Stimulated activated CD4-positive, alpha-beta T cell treated with anti-CD3 and anti-CD28 coated beads, TNF-alpha, amount 100 ng/mL, for 1 hour (primary cell): ENCODE data around the gene MPV17L2.

Experiments used
- DNase-seq, 3 donors: peaks; one replicate each; pipeline ENCODE4 v3.0.0-alpha.2; 2020; ENCODE audit warnings: low read depth in 3 of 3, low spot score in 1 of 3

Gene MPV17L2

DNA sequence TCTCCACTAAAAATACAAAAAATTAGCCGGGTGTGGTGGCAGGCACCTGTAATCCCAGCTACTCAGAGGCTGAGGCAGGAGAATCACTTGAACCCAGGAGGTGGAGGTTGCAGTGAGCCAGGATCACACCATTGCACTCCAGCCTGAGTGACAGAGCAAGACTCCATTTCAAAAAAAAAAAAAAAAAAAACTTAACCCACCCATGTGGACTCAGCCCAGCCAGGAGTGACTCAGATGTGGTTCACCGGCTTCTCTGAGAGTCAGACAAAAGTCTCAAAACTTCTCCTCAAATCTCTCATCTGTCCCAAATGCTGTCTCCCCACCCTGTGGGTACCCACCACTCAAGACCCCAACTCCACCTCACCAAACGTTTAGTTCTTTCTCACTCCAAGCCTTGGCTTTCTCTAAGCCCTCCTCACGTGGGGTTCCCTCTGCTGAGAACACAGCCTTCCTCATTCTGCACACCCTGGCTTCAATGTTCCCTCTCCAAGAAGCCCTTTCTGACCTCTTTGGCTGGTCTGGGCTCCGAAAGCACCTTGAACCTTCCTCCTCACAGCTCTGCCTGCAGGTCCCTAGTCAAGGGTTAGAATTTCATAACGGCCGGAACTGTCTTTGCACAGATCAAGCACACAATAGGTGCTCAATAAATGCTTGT, 21.9 kb downstream of the MPV17L2 start:
- DNase-seq = no peak

DNA sequence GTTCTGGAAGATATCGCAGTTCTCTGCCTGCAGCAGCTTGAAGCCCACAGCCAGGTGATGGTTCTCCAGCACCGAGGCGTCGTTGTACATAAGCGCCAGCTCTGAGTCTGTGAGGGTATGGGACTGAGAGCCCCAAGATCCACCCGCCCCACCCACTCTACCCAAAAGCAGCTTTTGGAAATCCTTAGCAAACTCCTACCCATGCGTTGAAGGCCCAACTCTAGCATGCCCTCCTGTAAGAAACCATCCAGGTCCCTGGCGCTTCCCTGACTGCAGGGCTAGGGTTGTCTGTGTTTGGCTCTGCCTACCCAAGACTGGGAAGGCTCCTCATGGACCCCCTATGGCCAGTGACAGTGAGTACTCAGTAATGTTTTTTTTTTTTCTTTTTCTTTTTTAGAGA, 23.8 kb downstream of the MPV17L2 start:
- no peak for DNase-seq

DNA sequence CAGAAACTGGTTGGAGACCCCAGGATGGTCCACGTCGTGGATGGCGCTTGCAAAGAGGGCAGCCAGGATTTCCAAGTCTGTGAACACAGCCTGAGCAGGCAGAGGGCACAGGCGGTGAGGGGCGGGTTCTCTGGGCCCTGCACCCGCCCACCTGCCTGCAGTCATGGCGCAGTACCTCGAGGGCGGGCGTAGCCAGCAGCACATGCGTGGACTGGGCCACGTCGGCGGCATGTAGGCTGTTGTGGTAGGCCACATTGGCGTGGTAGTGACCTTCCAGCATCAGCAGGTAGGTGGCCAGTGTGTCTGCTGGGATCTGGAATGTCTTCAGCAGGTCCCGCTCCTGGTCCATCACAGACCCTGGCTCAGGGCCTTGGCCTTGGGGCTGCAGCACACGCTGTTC, 25.1 kb downstream of the MPV17L2 start:
- no peak for DNase-seq

GRCh38 chr19:18218600-18218999, 25.6 kb downstream of the MPV17L2 start:
- DNase-seq = no peak

- no peak for DNase-seq
Observed at GRCh38 chr19:18219911-18220631, 27.1 kb downstream of the MPV17L2 start.

GRCh38 chr19:18220632-18221275, 27.7 kb downstream of the MPV17L2 start:
- no peak for DNase-seq

DNA sequence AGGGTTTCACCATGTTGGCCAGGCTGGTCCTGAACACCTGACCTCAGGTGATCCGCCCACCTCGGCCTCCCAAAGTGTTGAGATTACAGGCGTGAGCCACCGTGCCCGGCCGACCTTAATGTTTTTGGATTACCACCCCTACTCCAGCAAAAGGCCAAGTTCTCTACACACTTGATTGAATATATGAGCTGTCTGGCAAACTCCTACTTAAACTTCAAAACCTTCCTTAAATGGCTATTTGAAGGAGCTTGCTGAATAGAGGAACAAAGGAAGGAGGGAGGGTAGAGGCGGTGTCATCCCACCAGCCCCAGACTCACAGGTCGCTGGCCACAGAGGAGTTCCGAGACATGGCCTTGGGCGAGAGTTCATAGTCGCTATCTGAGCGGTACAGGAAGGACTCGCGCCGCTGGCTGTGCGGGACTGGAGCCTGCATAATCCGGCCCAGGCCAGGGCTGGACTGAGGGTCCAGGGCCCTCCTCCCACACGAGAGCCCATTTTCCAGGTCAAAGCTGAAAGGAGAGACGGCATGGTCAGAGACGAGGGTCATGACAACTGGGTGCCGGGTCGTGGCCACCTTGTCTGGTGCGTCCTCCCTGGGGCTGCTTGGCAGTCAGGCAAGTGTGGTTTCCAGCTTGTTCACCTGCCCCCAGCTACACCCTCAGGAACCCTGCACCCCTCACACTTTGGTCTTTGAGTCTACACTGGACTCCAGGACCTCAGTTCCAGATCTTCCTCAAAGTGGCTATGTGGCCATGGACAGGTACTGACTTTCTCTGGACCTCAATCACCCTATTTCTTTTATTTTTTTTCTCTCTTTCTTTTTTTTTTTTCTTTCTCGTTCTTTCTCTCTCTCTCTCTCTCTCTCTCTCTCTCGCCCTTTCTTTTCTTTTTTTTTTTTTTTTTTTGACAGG, 29.1 kb downstream of the MPV17L2 start:
- DNase-seq = no peak

GRCh38 chr19:18223860-18224524, 31.0 kb downstream of the MPV17L2 start:
- no peak for DNase-seq

GRCh38 chr19:18224525-18225354, 31.7 kb downstream of the MPV17L2 start:
- peak; percentile 55 to 78 (median 70) for DNase-seq

GRCh38 chr19:18225355-18225701, 32.3 kb downstream of the MPV17L2 start:
- DNase-seq = no peak

DNA sequence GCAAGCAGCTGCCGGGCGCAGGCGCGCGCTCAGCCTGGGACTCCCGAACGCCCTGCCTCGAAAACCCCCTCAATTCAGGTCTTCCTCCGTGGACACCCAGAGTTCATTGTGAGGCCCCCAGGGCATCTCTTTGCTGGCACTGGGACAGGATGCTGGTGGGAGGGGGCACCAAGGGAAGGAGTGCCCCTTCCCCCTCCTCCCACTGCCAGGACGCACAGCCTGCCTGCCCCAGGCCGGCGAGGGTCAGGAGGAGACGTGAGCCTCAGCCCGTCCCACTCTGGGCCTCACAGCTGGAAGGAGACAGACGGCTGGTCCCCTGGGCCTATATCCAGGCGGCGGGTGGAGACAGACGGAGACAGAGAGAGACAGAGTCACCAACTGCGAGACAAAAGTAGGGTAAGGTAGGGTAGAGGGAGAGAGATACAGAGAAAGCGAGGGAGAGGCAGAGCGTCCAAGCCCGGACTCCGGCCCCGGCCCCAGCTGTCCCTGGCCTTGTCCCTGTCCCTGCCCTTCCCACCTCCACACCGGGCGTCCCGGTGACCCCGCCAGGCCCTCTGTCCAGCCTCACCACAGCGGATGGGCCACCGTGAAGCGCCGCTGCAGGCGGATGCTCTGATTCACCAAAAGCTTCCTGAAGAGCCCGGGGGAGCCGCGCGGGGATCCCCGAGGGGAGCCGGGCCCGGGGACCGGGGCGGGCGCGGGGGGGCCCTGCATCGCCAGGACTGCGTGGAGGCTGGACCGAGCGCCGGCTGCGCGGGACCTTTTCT, 32.9 kb downstream of the MPV17L2 start, which contains the start of gene PDE4C:
Gene PDE4C, minus strand, starts transcription at position 737 of the 767 bp plus-strand sequence. Its CDS starts 23 bp downstream, at position 714.
- DNase-seq = no peak

GRCh38 chr19:18226956-18227780, 34.1 kb downstream of the MPV17L2 start:
- no peak for DNase-seq

DNA sequence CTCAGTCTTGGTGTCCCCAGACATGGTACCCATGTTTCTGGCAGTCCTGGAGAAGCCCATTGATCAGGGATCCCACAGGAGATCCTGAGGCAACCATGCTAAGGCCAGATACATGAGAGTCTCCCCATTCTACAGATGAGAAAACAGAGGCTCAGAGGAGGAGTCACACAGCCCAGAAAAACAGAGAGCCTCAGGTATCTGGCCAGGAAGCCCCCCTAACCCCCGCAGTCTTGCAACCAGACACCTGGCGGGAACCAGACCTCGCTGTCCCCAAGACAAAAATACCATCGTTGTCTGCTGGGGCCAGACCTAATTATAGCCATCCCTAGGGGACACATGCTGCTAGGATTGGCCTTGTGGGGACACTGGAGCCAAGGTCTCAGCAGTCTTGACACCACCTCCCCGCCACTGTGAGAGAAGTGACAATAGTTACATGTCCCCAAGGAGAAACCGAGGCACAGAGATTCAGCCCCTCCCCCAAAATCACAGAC, 34.8 kb downstream of the MPV17L2 start:
- no peak for DNase-seq

DNA sequence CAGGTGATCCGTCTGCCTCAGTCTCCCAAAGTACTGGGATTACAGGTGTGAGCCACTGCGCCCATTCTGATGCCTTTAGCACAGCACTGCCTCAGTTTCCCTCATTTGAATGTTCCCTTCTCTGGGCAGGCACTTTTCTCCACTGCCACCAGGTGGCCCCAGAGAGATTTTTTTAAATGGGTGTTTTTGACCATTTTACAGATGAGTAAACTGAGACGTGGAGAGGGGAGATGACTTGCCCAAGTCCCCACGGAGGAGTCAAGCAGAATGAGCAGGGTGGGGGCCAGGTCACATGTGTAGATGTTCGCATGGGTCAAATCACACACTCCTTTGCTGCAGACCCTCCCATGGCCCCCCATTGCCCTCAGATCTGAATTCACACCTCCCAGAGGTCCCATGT, 36.5 kb downstream of the MPV17L2 start:
- no peak for DNase-seq

GRCh38 chr19:18229915-18230314, 36.9 kb downstream of the MPV17L2 start:
- DNase-seq = no peak

DNA sequence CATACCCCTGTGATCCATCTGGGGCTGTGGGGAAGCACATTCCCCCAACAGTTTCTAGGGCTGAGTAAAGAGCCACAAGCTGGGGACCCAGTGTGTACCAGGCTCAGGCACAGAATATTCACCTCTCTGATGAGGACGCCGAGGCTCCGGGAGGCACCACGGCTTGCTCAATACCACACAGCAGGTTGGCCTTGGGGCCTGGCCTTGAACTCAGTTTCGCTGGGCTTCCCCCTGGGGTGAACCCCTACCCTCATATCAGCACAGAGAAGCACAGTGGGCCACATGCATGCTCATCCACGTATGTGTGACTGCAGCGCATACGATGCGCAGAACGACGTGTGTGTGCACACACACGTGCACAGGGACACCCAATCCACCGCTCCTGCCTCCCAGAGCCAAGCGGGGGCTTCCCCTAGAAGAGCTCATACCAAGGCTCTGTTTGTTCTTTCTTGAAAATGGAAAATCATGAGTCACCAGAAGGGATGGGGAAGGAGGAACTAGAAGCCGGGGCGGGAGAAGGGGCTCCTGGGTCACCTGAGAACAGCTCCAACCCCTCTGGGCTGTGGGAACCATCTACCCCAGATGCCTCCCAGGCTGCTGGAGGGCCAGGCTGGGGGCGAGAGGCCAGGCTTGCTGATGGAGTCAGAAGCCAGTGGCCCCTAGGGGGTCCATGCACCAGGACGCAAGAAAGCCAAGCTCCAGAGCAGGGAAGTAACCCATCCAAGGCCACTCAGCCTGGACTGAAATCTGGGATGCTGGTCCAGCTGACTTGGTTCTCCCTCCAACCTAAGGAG, 38.1 kb downstream of the MPV17L2 start:
- no peak for DNase-seq

GRCh38 chr19:18231775-18232174, 38.8 kb downstream of the MPV17L2 start:
- no peak for DNase-seq
